T1000 (cell line): ENCODE measurements around the gene UBL5.
"Not testable (repeated sequence)": the region's sequence is repeated elsewhere in the genome, so short reads cannot be mapped to it uniquely, and the experiment has no call there.

ENCODE experiments used
- DNase-seq: peaks from one replicate; lab custom pipeline; 2025; ENCODE audit warnings: mixed read lengths; lab: John Stamatoyannopoulos, UW

The UBL5 gene

GRCh38 chr19:9818175-9818733 lies 9.5 kb upstream of the UBL5 start:
- DNase-seq: no peak

DNA sequence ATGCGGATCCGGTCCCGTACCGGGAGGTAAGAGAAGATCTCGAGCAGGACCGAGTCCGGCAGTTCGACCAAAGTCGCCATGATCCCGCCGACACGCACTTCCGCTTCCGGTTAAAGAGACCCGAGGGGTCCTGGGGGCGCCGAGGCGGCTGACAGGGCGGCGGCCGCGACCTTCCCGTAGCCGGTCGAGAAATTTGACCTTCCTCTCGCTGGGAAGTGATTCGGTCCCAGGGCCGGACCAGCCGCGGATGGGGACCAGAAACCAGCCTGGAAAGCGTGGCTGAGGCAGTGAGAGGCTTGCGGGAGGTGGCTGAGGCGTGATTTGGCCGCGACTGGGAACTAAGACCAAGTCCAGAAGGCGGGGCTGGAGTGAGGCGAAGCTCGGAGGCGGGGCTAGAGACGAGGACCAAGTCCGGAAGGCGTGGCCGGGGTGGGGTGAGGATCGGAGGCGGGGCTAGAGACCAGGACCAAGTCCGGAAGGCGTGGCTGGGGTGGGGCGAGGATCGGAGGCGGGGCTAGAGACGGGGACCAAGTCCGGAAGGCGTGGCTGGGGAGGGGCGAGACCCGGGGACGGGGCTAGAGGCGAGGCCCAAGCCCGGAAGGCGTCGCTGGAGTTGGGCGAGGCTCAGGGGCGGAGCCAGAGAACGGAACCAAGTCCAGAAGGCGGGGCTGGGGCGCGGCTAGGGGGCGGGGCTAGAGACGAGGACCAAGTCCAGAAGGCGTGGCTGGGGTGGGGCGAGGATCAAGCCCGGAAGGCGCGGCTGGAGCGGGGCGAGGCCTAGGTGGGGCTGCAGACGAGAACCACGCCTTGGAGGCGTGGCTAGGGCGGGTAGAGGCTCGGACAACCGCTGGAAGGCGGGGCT lies 8.8 kb upstream of the UBL5 start, which contains the start of gene FBXL12:
Gene FBXL12 (minus strand): TSS at position 346 of the 862 bp plus-strand sequence. CDS start 266 bp downstream, at position 80.
- peak; percentile 100 for DNase-seq

GRCh38 chr19:9819596-9819909 lies 8.2 kb upstream of the UBL5 start:
- no peak for DNase-seq

GRCh38 chr19:9820034-9820433 lies 7.7 kb upstream of the UBL5 start:
- DNase-seq: not testable (repeated sequence)

- no peak for DNase-seq
Measured at GRCh38 chr19:9823816-9824215, 3.9 kb upstream of the UBL5 start.

DNA sequence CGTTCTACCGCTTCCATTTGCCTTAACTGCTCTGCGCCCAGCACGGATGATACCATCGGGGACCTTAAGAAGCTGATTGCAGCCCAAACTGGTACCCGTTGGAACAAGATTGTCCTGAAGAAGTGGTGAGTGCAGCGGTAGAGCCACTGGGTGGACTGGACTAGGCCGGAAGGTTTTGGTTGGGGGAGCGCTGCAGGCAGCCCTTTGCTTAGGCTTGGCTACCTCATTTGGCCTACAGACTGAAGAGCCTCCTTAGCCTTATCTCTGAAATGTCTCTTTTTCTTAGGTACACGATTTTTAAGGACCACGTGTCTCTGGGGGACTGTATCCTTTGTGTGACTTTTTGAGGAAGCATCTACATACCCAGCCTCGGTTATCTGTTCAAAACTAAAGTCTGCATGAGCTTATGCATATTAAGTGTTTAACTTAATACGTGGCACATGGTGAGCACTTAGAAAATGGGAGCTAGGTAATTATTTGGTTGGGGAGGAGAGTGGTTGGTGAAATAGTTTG lies 889 bp downstream of the UBL5 start:
- DNase-seq: no peak

DNA sequence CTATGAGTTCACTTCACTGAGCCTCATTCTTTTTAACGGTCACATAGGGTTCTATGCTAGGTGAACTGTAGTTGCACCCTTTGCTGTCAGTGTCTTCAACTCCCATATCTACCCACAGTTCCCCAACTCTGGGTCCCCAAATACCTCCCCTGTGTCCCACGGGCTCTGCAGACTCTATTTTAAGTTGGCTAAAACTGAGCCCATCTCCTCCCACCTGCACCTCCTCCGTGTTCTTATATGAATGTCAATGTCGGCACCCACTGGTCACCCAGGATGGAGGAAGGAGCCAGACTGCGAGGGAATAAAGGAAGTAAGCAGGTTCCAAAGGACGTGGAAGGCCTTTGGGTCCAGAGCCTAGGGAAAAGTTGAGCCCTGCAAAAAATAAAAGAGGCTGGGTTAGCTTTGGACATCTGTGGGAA lies 6.6 kb downstream of the UBL5 start:
- no peak for DNase-seq

GRCh38 chr19:9834726-9835506 lies 7.2 kb downstream of the UBL5 start, which contains the start of gene PIN1:
Gene PIN1, plus strand, starts transcription at chr19:9835318. Its CDS starts 27 bp downstream, at chr19:9835345.
- peak; percentile 96 for DNase-seq

- no peak for DNase-seq
Measured at GRCh38 chr19:9835507-9835949, 7.8 kb downstream of the UBL5 start.

DNA sequence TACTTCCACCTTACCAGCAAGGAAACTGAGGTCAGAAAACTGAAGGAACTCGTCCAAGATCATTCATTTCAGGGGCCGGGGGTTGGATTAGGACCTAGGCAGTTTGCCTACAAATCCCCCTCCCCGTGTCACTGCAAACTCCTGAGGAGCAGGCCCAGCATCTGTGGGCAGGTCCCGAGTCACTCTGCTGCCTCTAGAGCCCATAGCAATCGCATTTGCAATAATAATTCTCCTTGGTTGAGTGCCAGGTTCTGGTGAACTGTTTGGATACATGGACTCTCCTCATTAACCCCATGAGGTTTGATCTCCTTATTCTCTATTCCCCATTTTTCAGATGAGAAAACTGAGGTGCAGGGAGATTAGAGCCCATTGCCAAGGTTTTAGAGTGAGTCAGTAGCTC lies 8.3 kb downstream of the UBL5 start:
- DNase-seq: no peak

- DNase-seq: no peak
Measured at GRCh38 chr19:9838324-9838723, 10.6 kb downstream of the UBL5 start.

DNA sequence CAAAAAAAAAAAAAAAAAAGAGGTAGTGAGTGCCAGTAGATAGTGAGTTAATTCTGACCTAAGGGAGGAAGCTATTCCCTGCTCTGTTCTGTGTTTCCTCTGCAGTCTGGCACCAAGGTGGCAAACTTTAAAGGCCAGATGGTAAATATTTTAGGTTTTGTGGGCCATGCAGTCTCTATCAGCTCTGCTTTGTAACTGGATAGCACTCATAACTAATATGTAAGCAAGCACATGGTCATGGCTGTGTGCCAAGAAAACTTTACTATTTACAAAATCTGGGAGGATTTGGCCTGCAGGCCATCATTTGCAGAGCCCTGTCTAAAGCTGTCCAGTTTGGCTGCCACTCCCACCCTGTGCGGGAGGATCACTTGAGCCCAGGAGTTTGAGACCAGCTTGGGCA lies 11.7 kb downstream of the UBL5 start:
- DNase-seq: no peak

DNA sequence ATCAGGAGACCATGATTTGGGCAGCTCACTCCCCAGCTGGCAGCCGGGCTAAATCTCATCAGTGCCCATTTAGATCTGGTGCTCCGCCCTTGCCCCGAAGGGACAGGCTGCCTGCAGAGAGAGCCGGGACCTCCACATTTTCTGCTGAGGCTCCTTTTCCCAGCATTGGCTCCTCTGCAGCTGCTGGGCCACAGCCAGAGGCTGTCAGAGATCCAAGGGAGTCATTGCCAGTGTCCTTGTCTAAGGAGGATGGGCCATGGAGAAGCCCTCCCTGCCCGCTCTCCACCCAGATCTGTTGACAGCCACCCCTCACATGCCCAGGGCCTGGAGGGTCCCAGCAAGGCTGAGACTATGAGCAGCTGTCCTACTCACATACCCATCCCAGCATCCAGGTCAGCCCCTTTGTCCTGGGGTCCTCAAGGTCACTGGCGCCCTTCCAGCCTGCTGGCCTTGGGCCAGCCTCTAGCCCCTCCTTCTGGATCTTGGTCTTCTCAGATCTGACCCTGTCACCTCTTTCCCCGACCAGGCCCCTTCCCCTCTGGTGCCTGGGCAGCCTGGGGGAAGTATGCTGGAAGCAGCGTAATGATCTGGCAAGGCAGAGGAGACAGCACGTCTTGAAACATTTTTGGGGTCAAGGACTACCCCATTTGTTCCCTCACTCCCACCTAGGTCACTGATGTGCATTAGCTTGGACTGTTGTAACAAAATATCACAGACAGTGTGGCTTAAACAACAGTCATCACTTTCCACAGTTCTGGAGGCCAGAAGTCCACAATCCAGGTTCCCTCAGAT lies 15.3 kb downstream of the UBL5 start:
- no peak for DNase-seq

DNA sequence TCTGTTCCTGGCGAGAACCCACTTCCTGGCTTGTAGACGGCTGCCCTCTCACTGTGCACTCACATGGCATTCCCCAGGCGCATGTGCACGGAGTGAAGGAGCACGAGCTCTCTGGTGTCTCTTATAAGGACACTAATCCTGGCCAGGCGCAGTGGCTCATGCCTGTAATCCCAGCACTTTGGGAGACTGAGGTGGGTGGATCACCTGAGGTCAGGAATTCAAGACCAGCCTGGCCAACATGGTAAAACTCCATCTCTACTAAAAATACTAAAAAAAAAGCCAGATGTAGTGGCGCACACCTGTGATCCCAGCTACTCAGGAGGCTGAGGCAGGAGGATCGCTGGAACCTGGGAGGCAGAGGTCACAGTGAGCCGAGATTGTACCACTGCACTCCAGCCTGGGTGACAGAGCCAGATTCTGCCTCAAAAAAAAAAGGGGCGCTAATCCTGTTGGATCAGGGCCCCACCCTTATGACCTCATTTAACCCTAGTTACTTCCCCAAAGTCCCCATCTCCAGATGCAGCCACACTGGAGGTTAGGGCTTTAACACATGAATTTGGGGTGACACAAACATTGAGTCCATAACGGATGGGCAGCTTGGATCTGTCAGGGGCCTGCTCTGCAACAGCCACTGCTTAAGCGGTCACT lies 16.0 kb downstream of the UBL5 start:
- DNase-seq: not testable (repeated sequence)

- DNase-seq: peak; percentile 25
Measured at GRCh38 chr19:9847087-9847671, 19.5 kb downstream of the UBL5 start.

- no peak for DNase-seq
Measured at GRCh38 chr19:9848060-9848459, 20.3 kb downstream of the UBL5 start.

DNA sequence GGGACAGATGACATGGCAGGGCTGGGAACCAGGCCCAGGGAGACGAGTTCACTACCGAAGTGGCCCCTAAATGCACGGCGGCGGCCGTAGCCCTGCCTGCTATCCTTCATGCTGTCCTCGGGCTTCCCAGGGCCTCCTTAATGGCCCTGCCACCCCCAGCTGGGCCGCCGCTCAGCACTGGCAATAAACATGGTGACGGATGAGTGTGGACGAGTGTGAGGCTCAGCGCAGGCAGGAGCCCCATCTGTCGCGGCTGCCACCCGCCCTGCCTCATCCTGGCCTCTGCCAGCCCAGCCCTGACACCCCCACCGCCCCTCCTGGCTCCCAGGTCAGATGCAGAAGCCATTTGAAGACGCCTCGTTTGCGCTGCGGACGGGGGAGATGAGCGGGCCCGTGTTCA lies 21.0 kb downstream of the UBL5 start:
- DNase-seq: no peak

DNA sequence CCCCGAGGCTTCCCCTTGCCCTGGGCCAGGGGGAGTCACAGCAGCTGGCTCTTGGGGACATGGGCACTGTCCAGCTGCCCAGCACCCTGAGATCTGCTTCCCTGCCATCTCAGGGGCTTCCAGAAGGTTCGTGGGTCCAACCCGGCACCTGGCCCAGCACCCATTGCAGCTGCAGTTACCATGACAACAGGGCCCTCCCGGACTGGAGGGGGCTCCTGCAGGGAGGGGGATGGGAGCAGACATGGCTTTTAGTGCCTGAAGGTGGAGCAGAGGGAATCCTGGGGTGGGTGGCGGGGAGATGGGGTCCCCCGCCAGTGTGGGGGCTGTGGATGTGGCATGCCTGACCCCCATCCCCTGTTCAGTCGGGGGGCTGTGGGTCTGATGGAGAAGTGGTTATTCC lies 22.1 kb downstream of the UBL5 start:
- no peak for DNase-seq

DNA sequence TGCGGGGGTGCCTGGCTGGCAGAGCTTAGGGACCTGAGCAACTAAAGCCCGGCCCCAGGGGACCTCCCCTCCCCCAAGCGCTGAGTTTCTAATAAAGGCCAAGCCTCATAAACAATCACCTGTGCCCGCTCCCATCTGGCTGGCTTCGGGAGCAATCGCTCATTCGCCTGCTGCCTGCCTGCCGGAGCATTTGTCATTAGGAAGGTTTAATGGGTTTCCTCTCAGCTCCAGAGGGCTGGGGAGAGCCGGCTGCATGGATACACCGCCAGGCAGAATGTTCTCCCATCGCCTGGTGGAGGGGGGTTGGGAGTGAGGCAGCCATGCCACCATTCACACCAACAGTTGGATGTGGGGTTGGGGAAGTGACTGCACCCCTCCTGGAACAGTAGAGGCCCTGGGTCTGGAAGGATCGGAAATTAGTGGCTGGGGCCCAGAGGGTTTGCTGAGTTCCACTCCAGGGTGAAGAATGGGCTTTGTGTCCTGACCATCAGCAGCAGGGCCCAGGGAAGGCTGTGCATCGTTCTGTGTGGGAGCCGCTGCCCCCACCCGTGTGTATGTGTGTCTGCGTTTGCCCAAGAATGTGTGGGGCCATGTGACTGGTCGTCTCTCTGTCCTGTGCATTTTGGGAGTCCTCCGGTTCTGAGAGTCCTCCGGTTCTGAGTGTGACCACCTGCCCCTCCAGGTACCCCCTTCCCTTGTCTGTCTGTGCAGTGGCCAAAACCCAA lies 22.7 kb downstream of the UBL5 start:
- no peak for DNase-seq

DNA sequence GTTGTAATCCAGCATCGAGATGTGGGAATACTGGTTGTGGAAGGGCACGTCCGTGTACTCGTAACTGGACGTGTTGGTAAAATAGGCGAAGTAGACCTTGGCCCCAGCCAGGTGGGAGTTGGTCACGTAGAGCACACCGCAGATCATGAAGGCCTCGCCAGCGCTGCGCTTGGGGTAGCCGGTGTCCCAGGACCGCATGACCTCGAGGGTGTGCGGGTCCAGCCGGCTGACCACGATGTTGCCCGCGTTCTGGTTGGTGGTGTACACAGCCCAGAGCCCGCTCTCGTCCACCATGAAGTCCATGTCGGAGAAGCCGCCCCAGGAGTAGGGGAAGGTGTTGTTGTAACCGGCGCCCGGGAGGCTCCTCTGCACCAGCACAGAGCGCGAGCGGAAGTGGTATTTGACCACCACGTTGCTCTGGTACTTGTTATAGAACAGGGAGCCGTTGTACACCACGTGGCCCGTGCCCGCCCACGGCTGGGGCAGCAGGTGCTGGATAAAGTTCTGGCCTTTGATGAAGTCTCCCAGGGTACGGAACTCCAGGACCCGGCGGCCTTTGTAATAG lies 26.6 kb downstream of the UBL5 start:
- DNase-seq: no peak
